HCT116 (cell line): ENCODE results near the gene C10orf120. TPM values are rescaled to one million over a fixed set of nuclear protein-coding genes. Genes with fewer than 3 reads are reported as not detected.

Source experiments
- ATAC-seq: fragments of 200-7000 bp; cut with Tn5 transposase; 2 replicates; pipeline ENCODE4 v1.9.1; 2020; ENCODE audit warnings: mild to moderate bottlenecking, moderate library complexity
- BruUV-seq: library from RNA; stranded (reverse); fragments of 400-500 nt; replicated peaks from 2 replicates; lab custom pipeline; 2021; lab: Mats Ljungman, UMichigan
- CTCF ChIA-PET: fragments of 300-600 bp; sonication (Branson Sonifier 250); formaldehyde crosslinking; loops from one replicate; lab custom pipeline; 2021; ENCODE audit warnings: antibody characterized with exemption; lab: Charles Lee
- POLR2A ChIA-PET: fragments of 300-600, 350-600 bp; sonication (Branson Sonifier 250); formaldehyde crosslinking; loops from one replicate; lab custom pipeline; 2021; ENCODE audit warnings: antibody characterized with exemption; lab: Charles Lee
- RAD21 ChIA-PET, 2 experiments: fragments of 300-600 bp; sonication (Branson Sonifier 250); formaldehyde crosslinking; loops; one replicate each; lab custom pipeline; 2023; ENCODE audit warnings: low total read pairs in 2 of 2; ENCODE audit not compliant: uncharacterized antibody in 2 of 2, unreplicated experiment in 2 of 2, low non-redundant PET in 1 of 2; lab: Charles Lee
- DNase-seq: peaks from one replicate; pipeline ENCODE4 v3.0.0-alpha.2; 2010; ENCODE audit warnings: low read depth, low spot score
- H2AFZ ChIP-seq: fragments of 200-600 bp; shearing (Covaris generic), sonication (generic); 2 replicates; pipeline ENCODE4 v1.6.1; 2017; ENCODE audit warnings: low read depth, mixed run types, mixed read lengths, antibody characterized with exemption, low read length; ENCODE audit not compliant: poor library complexity, severe bottlenecking
- H3K27ac ChIP-seq: 2 replicates; pipeline ENCODE4 v1.5.1; 2012; ENCODE audit warnings: low read depth, low read length
- H3K27me3 ChIP-seq: fragments of 200-600 bp; sonication (generic); 2 replicates; pipeline ENCODE4 v1.6.1; 2016; ENCODE audit warnings: mixed run types, low read length, mixed read lengths; ENCODE audit not compliant: insufficient read depth
- H3K36me3 ChIP-seq, 2 experiments: fragments of 200-500 bp in 1 of 2; fragments of 200-600 bp in 1 of 2; sonication (Bioruptor generic) in 1 of 2; sonication (generic) in 1 of 2; 2 replicates each; pipeline versions ENCODE4 v1.5.1 to v1.6.1; 2014 to 2016; ENCODE audit warnings: low read length in 2 of 2, inconsistent platforms in 1 of 2, mixed read lengths in 1 of 2, mixed run types in 1 of 2; ENCODE audit not compliant: insufficient read depth in 2 of 2, control insufficient read depth in 1 of 2
- H3K4me1 ChIP-seq, 2 experiments: fragments of 200-600 bp in 1 of 2; sonication (generic) in 1 of 2; 2 replicates each; pipeline versions ENCODE4 v1.5.1 to v1.6.1; 2012 to 2017; ENCODE audit warnings: low read length in 2 of 2, inconsistent platforms in 1 of 2, mild to moderate bottlenecking in 1 of 2, mixed read lengths in 1 of 2, mixed run types in 1 of 2, moderate library complexity in 1 of 2; ENCODE audit not compliant: insufficient read depth in 2 of 2, control insufficient read depth in 1 of 2
- H3K4me2 ChIP-seq: fragments of 200-600 bp; sonication (generic); 2 replicates; pipeline ENCODE4 v1.6.1; 2017; ENCODE audit warnings: mixed run types, low read length, mixed read lengths
- H3K4me3 ChIP-seq, 2 experiments: fragments of 200-600 bp in 1 of 2; sonication (generic) in 1 of 2; replicated peaks in 1 of 2; 2 replicates each; pipeline ENCODE4 v1.5.1; 2011 to 2016; ENCODE audit warnings: low read length in 2 of 2, control low read depth in 1 of 2, low read depth in 1 of 2, mild to moderate bottlenecking in 1 of 2, mixed read lengths in 1 of 2, mixed run types in 1 of 2
- H3K79me2 ChIP-seq: fragments of 200-600 bp; sonication (generic); 2 replicates; pipeline ENCODE4 v1.6.1; 2017; ENCODE audit warnings: mild to moderate bottlenecking, mixed run types, low read length, moderate library complexity, mixed read lengths; ENCODE audit not compliant: insufficient read depth
- H3K9ac ChIP-seq: fragments of 200-600 bp; sonication (generic); 2 replicates; pipeline ENCODE4 v1.6.1; 2016; ENCODE audit warnings: low read length, mixed read lengths
- H3K9me2 ChIP-seq: fragments of 200-600 bp; sonication (generic), shearing (Covaris generic); 2 replicates; pipeline ENCODE4 v1.6.1; 2017; ENCODE audit warnings: mixed run types, mild to moderate bottlenecking, moderate library complexity; ENCODE audit not compliant: insufficient read depth
- H3K9me3 ChIP-seq, 2 experiments: fragments of 200-500 bp in 1 of 2; fragments of 200-600 bp in 1 of 2; sonication (Bioruptor generic) in 1 of 2; sonication (generic) in 1 of 2; 2 replicates each; pipeline ENCODE4 v1.6.1; 2014 to 2017; ENCODE audit warnings: low read length in 2 of 2, mixed read lengths in 2 of 2, inconsistent platforms in 1 of 2, low read depth in 1 of 2, mild to moderate bottlenecking in 1 of 2, mixed run types in 1 of 2, moderate library complexity in 1 of 2; ENCODE audit not compliant: control insufficient read depth in 1 of 2, insufficient read depth in 1 of 2
- H4K20me1 ChIP-seq: fragments of 200-600 bp; sonication (generic), shearing (Covaris generic); 2 replicates; pipeline ENCODE4 v1.6.1; 2017; ENCODE audit warnings: mixed run types, mild to moderate bottlenecking, moderate library complexity; ENCODE audit not compliant: insufficient read depth
- CBX3 ChIP-seq: IDR thresholded peaks from 2 replicates; pipeline ENCODE4 v1.6.1; 2012; ENCODE audit warnings: low read depth
- CEBPB ChIP-seq: IDR thresholded peaks from 2 replicates; pipeline ENCODE4 v1.6.1; 2012; ENCODE audit warnings: low read depth
- ELF1 ChIP-seq: IDR thresholded peaks from 2 replicates; pipeline ENCODE4 v1.6.1; 2012; ENCODE audit warnings: low read depth, borderline replicate concordance
- EZH2 ChIP-seq: fragments of 200-600 bp; sonication (generic); IDR thresholded peaks from 2 replicates; pipeline ENCODE4 v1.6.1; 2017; ENCODE audit warnings: antibody characterized with exemption, mixed run types
- FOSL1 ChIP-seq: IDR thresholded peaks from 2 replicates; pipeline ENCODE4 v1.6.1; 2012; ENCODE audit warnings: low read depth
- POLR2AphosphoS5 ChIP-seq: IDR thresholded peaks from 2 replicates; pipeline ENCODE4 v1.6.1; 2011; ENCODE audit warnings: mild to moderate bottlenecking, low read depth, low read length, moderate library complexity
- RAD21 ChIP-seq: IDR thresholded peaks from 2 replicates; pipeline ENCODE4 v1.6.1; 2012; ENCODE audit warnings: low read depth, mild to moderate bottlenecking
- SIN3A ChIP-seq: IDR thresholded peaks from 2 replicates; pipeline ENCODE4 v1.6.1; 2012; ENCODE audit warnings: low read depth
- ZFX ChIP-seq: fragments of 450-650 bp; IDR thresholded peaks from 2 replicates; pipeline ENCODE4 v1.6.1; 2017
- intact Hi-C: fragments of 100-400 bp; cut with micrococcal nuclease; formaldehyde crosslinking; loops from 2 replicates; pipeline ENCODE4 v1.10.0; 2022
- total RNA-seq: library from RNA; stranded (reverse); gene quantifications from one replicate; pipeline ENCODE4 v1.2.1, GENCODE V29; 2021; ENCODE audit not compliant: unreplicated experiment
- TF ChIP-seq, protein P1 (sequence below): IDR thresholded peaks from 2 replicates; pipeline ENCODE4 v1.6.1; 2012
- TF ChIP-seq, protein P2 (sequence below): IDR thresholded peaks from 2 replicates; pipeline ENCODE4 v1.6.1; 2012; ENCODE audit warnings: low read depth
- TF ChIP-seq, protein P3 (sequence below): IDR thresholded peaks from 2 replicates; pipeline ENCODE4 v1.6.1; 2011; ENCODE audit warnings: mild to moderate bottlenecking, low read length, moderate library complexity; ENCODE audit not compliant: insufficient replicate concordance; ENCODE audit errors: extremely low read depth
- TF ChIP-seq, protein P4 (sequence below): IDR thresholded peaks from 2 replicates; pipeline ENCODE4 v1.6.1; 2012

C10orf120 gene
- total RNA-seq, 1 experiment from 2014 or later, result not detected

DNA sequence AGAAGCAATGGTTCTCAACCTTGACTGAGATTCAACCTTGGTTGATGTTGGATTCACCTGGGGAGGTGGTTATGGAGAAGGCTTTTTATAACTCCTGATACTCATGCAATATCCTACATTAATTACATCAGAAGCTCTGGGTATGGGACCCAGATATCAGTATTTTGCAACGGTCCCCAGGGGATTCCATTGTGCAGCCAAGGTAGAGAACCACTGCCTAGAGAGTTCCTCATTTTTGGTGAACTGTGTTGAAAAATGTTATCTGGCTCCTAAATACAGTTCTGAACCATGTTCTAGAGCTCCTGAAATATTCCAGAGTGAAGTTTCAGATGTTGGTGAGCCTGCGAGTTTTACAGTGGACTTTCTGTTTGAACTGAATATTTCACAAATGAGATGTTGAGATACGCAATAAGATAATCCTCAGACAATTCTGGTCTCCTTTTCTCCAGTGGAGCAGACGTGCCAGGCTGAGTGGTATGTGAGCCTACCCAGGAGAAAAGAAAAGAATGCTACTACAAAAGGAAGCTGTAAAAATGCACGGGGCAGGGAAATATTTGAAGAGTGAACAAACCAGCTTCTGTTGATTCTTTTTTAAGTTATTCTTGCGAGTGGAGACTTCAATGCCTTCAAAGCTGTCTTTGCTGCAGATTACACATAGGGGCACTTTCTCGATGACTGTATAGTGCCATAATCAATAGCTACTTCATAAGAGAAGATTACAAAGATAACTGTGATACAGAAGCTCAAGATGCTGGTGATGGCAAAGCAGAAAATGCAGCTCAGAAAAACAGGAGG lies 13.6 kb upstream of the C10orf120 start:
- ATAC-seq (no peak), DNase-seq (no peak)
- no peaks in the 10 kb centered on the region for H3K4me1 ChIP-seq
- no peaks in the 10 kb centered on the region for H4K20me1 ChIP-seq
- no peak overlapping the region for H3K9ac ChIP-seq
- ChIA-PET RAD21 (no interaction called here), CTCF (no interaction called here), POLR2A (no interaction called here)
- TF ChIP-seq, protein P1, sequence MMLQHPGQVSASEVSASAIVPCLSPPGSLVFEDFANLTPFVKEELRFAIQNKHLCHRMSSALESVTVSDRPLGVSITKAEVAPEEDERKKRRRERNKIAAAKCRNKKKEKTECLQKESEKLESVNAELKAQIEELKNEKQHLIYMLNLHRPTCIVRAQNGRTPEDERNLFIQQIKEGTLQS, result no peak
- peak; percentile 90; the same call in 1 of the 2 replicates for TF ChIP-seq EZH2
- no TSS peak for BruUV-seq
- intact Hi-C loops, result no loop called here
- H3K4me2 ChIP-seq, result no peak overlapping the region
- H3K36me3 ChIP-seq, result no peaks in the 10 kb centered on the region
- H3K4me3 ChIP-seq, result no peak overlapping the region
- H3K27ac ChIP-seq, result no peak overlapping the region
- H2AFZ ChIP-seq, result no peak overlapping the region
- no peaks in the 10 kb centered on the region for H3K9me2 ChIP-seq
- no peaks in the 10 kb centered on the region for H3K9me3 ChIP-seq
- no peaks in the 10 kb centered on the region for H3K79me2 ChIP-seq
- H3K27me3 ChIP-seq, result peaks cover 97% of the 10 kb centered on the region

DNA sequence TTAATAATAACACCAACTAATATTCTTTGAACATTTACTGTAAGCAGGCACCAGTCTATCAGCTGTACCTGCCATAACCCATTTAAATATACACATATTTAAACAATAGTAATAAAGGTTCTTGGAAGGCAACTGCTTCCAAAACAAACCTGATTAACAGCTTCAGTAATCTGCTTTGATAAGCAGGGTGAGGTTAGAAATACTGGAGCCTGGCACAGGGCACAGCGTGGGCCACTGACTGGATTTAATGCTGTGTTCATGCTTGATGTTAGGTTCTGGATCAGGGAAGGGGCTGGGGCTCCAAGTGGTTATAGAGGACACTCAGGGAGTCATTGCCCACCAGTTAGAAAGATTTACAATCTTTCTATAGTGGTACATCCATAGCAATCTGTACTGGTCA lies 10.9 kb upstream of the C10orf120 start:
- ChIA-PET CTCF (no interaction called here), RAD21 (no interaction called here), POLR2A (no interaction called here)
- Histone ChIP-seq H3K9me2 (no peaks in the 10 kb centered on the region), H4K20me1 (no peaks in the 10 kb centered on the region), H3K4me1 (no peaks in the 10 kb centered on the region), H3K79me2 (no peaks in the 10 kb centered on the region), H3K4me2 (no peak overlapping the region), H2AFZ (no peak overlapping the region), H3K9me3 (no peaks in the 10 kb centered on the region), H3K27me3 (peaks cover 77% of the 10 kb centered on the region), H3K27ac (no peak overlapping the region), H3K4me3 (no peak overlapping the region), H3K36me3 (no peaks in the 10 kb centered on the region), H3K9ac (no peak overlapping the region)
- ATAC-seq, result no peak
- BruUV-seq, result no TSS peak
- intact Hi-C loops, result no loop called here
- DNase-seq, result no peak
- no peak for TF ChIP-seq SIN3A
- TF ChIP-seq POLR2AphosphoS5, result no peak
- no peak for TF ChIP-seq RAD21
- TF ChIP-seq, protein P2, sequence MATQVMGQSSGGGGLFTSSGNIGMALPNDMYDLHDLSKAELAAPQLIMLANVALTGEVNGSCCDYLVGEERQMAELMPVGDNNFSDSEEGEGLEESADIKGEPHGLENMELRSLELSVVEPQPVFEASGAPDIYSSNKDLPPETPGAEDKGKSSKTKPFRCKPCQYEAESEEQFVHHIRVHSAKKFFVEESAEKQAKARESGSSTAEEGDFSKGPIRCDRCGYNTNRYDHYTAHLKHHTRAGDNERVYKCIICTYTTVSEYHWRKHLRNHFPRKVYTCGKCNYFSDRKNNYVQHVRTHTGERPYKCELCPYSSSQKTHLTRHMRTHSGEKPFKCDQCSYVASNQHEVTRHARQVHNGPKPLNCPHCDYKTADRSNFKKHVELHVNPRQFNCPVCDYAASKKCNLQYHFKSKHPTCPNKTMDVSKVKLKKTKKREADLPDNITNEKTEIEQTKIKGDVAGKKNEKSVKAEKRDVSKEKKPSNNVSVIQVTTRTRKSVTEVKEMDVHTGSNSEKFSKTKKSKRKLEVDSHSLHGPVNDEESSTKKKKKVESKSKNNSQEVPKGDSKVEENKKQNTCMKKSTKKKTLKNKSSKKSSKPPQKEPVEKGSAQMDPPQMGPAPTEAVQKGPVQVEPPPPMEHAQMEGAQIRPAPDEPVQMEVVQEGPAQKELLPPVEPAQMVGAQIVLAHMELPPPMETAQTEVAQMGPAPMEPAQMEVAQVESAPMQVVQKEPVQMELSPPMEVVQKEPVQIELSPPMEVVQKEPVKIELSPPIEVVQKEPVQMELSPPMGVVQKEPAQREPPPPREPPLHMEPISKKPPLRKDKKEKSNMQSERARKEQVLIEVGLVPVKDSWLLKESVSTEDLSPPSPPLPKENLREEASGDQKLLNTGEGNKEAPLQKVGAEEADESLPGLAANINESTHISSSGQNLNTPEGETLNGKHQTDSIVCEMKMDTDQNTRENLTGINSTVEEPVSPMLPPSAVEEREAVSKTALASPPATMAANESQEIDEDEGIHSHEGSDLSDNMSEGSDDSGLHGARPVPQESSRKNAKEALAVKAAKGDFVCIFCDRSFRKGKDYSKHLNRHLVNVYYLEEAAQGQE, result no peak
- TF ChIP-seq FOSL1, result no peak
- TF ChIP-seq, protein P1, result no peak
- no peak for TF ChIP-seq ELF1
- no peak for TF ChIP-seq CBX3
- TF ChIP-seq, protein P3, sequence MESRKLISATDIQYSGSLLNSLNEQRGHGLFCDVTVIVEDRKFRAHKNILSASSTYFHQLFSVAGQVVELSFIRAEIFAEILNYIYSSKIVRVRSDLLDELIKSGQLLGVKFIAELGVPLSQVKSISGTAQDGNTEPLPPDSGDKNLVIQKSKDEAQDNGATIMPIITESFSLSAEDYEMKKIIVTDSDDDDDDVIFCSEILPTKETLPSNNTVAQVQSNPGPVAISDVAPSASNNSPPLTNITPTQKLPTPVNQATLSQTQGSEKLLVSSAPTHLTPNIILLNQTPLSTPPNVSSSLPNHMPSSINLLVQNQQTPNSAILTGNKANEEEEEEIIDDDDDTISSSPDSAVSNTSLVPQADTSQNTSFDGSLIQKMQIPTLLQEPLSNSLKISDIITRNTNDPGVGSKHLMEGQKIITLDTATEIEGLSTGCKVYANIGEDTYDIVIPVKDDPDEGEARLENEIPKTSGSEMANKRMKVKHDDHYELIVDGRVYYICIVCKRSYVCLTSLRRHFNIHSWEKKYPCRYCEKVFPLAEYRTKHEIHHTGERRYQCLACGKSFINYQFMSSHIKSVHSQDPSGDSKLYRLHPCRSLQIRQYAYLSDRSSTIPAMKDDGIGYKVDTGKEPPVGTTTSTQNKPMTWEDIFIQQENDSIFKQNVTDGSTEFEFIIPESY, result no peak
- TF ChIP-seq, protein P4, sequence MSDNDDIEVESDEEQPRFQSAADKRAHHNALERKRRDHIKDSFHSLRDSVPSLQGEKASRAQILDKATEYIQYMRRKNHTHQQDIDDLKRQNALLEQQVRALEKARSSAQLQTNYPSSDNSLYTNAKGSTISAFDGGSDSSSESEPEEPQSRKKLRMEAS, result no peak
- no peak for TF ChIP-seq ZFX
- TF ChIP-seq CEBPB, result no peak
